K562 (cell line): ENCODE results near the gene MRAP2. TPM values are rescaled to one million over a fixed set of nuclear protein-coding genes. Genes with fewer than 3 reads are reported as not detected.

ENCODE experiments used
- DDX20 ChIP-seq: fragments of 450-650 bp; IDR thresholded peaks from 2 replicates; pipeline ENCODE4 v1.6.1; 2016; ENCODE audit warnings: missing genetic modification characterization, low read depth, mild to moderate bottlenecking, missing compliant biosample characterization, moderate library complexity
- KDM4B ChIP-seq, 2 experiments: fragments of 450-650 bp in 1 of 2; sonication (generic) in 1 of 2; IDR thresholded peaks; 2 replicates each; pipeline ENCODE4 v1.6.1; 2016 to 2017; ENCODE audit warnings: borderline replicate concordance in 2 of 2, antibody characterized with exemption in 1 of 2, low read depth in 1 of 2, mild to moderate bottlenecking in 1 of 2
- REST ChIP-seq, 2 experiments: fragments of 450-650 bp; formaldehyde crosslinking in 1 of 2; IDR thresholded peaks; 2 replicates each; pipeline versions ENCODE4 v1.4.0 to v1.6.1; 2014 to 2020; ENCODE audit warnings: mild to moderate bottlenecking in 2 of 2, borderline replicate concordance in 1 of 2, low read depth in 1 of 2
- SLC30A9 ChIP-seq: fragments of 250-450 bp; sonication (Bioruptor Pico); IDR thresholded peaks from 2 replicates; pipeline ENCODE4 v1.8.0; 2022; ENCODE audit warnings: mild to moderate bottlenecking, moderate library complexity
- THAP12 ChIP-seq: fragments of 250-450 bp; sonication (Bioruptor Pico); IDR thresholded peaks from 2 replicates; pipeline ENCODE4 v1.9.0; 2021; ENCODE audit warnings: mild to moderate bottlenecking, inconsistent platforms
- U2AF2 ChIP-seq: fragments of 200-400 bp; formaldehyde crosslinking; optimal IDR thresholded peaks from 2 replicates; pipeline ENCODE3; 2017; ENCODE audit warnings: low read depth, mild to moderate bottlenecking, low read length
- YY1 ChIP-seq, 3 experiments: IDR thresholded peaks; 2 replicates each; pipeline ENCODE4 v1.6.1; 2011; ENCODE audit warnings: low read length in 2 of 3, mild to moderate bottlenecking in 2 of 3, moderate library complexity in 2 of 3, borderline replicate concordance in 1 of 3, control low read depth in 1 of 3, low read depth in 1 of 3; ENCODE audit not compliant: insufficient read depth in 3 of 3, insufficient replicate concordance in 2 of 3, control insufficient read depth in 1 of 3, insufficient read length in 1 of 3; ENCODE audit errors: extremely low read depth in 1 of 3
- polyA plus RNA-seq, 8 experiments: library from polyadenylated mRNA; depleted of rRNA in 4 of 8; stranded (reverse) in 5 of 8; unstranded in 3 of 8; fragments of >200 nt; fragmentation: Nextera tagmentation in 2 of 8; fragmentation: Illumina TruSeq in 1 of 8; extraction: Ambion mirVana in 2 of 8; extraction: Trizol in 1 of 8; gene quantifications; 2 replicates each; pipeline versions ENCODE4 v1.2.1 to v1.2.3, GENCODE V29; 2011 to 2014; ENCODE audit warnings: inconsistent platforms in 1 of 8, missing spikeins in 1 of 8
- total RNA-seq, 7 experiments: library from RNA; depleted of rRNA in 6 of 7; stranded (reverse); fragments of >200 nt in 6 of 7; fragmentation: Illumina TruSeq in 2 of 7; extraction: Trizol in 2 of 7; gene quantifications; 2 replicates each; pipeline versions ENCODE4 v1.2.1 to v1.2.3, GENCODE V29; 2011 to 2021; ENCODE audit warnings: low replicate concordance in 1 of 7
- TF ChIP-seq, protein P1 (sequence below): sonication (generic); formaldehyde crosslinking; IDR thresholded peaks from 2 replicates; pipeline ENCODE4 v1.8.0; 2023; ENCODE audit warnings: missing genetic modification reagents, mild to moderate bottlenecking, borderline replicate concordance

MRAP2 gene
- total and polyA plus RNA-seq, 9 of the 15 experiments (the other 6 are each of a cell fraction or from before 2014, with no cell fraction given), result 5.9 to 38.9 (median 9.3) TPM

DNA sequence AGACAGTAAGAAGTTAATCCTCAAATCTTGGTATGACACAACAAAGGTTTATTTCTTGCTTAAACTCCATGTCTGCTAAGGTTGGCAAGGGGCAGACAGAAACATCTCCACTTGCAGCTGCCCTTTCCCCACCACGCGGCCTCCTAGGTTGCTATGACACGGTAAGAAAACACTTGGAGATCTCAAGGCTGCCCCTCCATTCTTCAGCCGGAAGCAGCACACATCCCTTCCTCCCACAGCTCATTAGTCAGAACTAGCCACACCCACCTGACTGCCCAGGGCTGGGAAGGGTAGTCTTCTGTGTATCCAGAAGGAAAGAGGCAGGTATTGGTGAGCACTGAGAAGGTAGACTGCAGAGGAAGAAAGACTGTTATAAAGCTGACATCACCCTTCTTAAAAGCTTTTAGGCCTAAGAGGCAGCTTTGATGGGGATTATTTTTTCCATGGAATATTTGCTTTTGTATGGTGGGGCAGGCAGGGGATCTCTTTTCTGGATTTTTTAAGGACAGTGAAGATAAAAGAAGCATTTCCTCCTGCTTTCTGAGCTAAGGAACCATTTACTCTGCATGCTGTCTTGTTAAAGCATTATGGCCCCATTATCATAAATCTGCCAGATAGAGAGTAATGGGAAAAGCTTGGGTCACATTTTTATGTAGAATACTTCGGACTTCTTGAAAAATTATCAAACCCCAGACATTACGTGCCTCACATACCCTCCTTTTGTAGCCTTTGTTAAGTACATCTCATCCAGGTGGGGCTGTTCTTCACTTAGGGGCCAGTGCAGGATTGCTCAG is 41.6 kb downstream of the MRAP2 start (continued):
- no peak for TF ChIP-seq THAP12 (CRISPR knock-in tag)
- TF ChIP-seq YY1 (IDR thresholded peaks at IDR 0.05; ENCODE audit: borderline replicate concordance in 1 of 3, control insufficient read depth in 1 of 3, extremely low read depth in 1 of 3, insufficient read depth in 3 of 3, insufficient read length in 1 of 3, insufficient replicate concordance in 2 of 3, low read depth in 1 of 3, low read length in 2 of 3), result peak in 1 of 3 experiments; percentile 39
- TF ChIP-seq SLC30A9 (CRISPR knock-in tag), result no peak
- no peak for TF ChIP-seq REST (IDR thresholded peaks at IDR 0.05; ENCODE audit: borderline replicate concordance)
- TF ChIP-seq REST (CRISPR knock-in tag; IDR thresholded peaks at IDR 0.05; ENCODE audit: low read depth), result no peak
- no peak for TF ChIP-seq U2AF2
- no peak for TF ChIP-seq KDM4B (IDR thresholded peaks at IDR 0.05; ENCODE audit: borderline replicate concordance in 2 of 2, low read depth in 1 of 2)
- TF ChIP-seq, protein P1, sequence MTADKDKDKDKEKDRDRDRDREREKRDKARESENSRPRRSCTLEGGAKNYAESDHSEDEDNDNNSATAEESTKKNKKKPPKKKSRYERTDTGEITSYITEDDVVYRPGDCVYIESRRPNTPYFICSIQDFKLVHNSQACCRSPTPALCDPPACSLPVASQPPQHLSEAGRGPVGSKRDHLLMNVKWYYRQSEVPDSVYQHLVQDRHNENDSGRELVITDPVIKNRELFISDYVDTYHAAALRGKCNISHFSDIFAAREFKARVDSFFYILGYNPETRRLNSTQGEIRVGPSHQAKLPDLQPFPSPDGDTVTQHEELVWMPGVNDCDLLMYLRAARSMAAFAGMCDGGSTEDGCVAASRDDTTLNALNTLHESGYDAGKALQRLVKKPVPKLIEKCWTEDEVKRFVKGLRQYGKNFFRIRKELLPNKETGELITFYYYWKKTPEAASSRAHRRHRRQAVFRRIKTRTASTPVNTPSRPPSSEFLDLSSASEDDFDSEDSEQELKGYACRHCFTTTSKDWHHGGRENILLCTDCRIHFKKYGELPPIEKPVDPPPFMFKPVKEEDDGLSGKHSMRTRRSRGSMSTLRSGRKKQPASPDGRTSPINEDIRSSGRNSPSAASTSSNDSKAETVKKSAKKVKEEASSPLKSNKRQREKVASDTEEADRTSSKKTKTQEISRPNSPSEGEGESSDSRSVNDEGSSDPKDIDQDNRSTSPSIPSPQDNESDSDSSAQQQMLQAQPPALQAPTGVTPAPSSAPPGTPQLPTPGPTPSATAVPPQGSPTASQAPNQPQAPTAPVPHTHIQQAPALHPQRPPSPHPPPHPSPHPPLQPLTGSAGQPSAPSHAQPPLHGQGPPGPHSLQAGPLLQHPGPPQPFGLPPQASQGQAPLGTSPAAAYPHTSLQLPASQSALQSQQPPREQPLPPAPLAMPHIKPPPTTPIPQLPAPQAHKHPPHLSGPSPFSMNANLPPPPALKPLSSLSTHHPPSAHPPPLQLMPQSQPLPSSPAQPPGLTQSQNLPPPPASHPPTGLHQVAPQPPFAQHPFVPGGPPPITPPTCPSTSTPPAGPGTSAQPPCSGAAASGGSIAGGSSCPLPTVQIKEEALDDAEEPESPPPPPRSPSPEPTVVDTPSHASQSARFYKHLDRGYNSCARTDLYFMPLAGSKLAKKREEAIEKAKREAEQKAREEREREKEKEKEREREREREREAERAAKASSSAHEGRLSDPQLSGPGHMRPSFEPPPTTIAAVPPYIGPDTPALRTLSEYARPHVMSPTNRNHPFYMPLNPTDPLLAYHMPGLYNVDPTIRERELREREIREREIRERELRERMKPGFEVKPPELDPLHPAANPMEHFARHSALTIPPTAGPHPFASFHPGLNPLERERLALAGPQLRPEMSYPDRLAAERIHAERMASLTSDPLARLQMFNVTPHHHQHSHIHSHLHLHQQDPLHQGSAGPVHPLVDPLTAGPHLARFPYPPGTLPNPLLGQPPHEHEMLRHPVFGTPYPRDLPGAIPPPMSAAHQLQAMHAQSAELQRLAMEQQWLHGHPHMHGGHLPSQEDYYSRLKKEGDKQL (CRISPR knock-in tag), result no peak
- no peak for TF ChIP-seq DDX20 (tag)
